SK-N-SH treated with all-trans-retinoic acid at 6 μM for 48 hours (cell line): Measurements from ENCODE around the gene BAG2.

Experiments
- PPARA ChIP-seq: fragments of 250-450 bp; sonication (Bioruptor Pico); IDR thresholded peaks from 2 replicates; pipeline ENCODE4 v1.5.0; 2020; ENCODE audit warnings: mild to moderate bottlenecking, borderline replicate concordance
- RARB ChIP-seq: fragments of 250-450 bp; sonication (Bioruptor Pico); IDR thresholded peaks from 2 replicates; pipeline ENCODE4 v1.8.0; 2021; ENCODE audit warnings: mild to moderate bottlenecking, moderate library complexity
- ZFP30 ChIP-seq: fragments of 450-650 bp; formaldehyde crosslinking; IDR thresholded peaks from 2 replicates; pipeline ENCODE4 v1.5.0; 2022; ENCODE audit warnings: mild to moderate bottlenecking, moderate library complexity
- ZNF8 ChIP-seq: fragments of 450-650 bp; formaldehyde crosslinking; IDR thresholded peaks from 2 replicates; pipeline ENCODE4 v1.5.0; 2020; ENCODE audit warnings: mild to moderate bottlenecking, moderate library complexity
- TF ChIP-seq, protein P1 (sequence below): fragments of 250-450 bp; sonication (Bioruptor Pico); IDR thresholded peaks from 2 replicates; pipeline ENCODE4 v1.5.1; 2021; ENCODE audit warnings: mild to moderate bottlenecking, moderate library complexity
- TF ChIP-seq, protein P2 (sequence below): fragments of 250-450 bp; sonication (Bioruptor Pico); IDR thresholded peaks from 2 replicates; pipeline ENCODE4 v1.5.0; 2020; ENCODE audit warnings: mild to moderate bottlenecking, moderate library complexity

GRCh38 chr6:57143690-57144089 is 28.4 kb upstream of the BAG2 start:
- TF ChIP-seq, protein P1, sequence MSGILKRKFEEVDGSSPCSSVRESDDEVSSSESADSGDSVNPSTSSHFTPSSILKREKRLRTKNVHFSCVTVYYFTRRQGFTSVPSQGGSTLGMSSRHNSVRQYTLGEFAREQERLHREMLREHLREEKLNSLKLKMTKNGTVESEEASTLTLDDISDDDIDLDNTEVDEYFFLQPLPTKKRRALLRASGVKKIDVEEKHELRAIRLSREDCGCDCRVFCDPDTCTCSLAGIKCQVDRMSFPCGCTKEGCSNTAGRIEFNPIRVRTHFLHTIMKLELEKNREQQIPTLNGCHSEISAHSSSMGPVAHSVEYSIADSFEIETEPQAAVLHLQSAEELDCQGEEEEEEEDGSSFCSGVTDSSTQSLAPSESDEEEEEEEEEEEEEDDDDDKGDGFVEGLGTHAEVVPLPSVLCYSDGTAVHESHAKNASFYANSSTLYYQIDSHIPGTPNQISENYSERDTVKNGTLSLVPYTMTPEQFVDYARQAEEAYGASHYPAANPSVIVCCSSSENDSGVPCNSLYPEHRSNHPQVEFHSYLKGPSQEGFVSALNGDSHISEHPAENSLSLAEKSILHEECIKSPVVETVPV (CRISPR knock-in tag): no peak
- TF ChIP-seq, protein P2, sequence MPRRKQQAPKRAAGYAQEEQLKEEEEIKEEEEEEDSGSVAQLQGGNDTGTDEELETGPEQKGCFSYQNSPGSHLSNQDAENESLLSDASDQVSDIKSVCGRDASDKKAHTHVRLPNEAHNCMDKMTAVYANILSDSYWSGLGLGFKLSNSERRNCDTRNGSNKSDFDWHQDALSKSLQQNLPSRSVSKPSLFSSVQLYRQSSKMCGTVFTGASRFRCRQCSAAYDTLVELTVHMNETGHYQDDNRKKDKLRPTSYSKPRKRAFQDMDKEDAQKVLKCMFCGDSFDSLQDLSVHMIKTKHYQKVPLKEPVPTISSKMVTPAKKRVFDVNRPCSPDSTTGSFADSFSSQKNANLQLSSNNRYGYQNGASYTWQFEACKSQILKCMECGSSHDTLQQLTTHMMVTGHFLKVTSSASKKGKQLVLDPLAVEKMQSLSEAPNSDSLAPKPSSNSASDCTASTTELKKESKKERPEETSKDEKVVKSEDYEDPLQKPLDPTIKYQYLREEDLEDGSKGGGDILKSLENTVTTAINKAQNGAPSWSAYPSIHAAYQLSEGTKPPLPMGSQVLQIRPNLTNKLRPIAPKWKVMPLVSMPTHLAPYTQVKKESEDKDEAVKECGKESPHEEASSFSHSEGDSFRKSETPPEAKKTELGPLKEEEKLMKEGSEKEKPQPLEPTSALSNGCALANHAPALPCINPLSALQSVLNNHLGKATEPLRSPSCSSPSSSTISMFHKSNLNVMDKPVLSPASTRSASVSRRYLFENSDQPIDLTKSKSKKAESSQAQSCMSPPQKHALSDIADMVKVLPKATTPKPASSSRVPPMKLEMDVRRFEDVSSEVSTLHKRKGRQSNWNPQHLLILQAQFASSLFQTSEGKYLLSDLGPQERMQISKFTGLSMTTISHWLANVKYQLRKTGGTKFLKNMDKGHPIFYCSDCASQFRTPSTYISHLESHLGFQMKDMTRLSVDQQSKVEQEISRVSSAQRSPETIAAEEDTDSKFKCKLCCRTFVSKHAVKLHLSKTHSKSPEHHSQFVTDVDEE (CRISPR knock-in tag): no peak
- TF ChIP-seq PPARA (no peak), ZFP30 (CRISPR knock-in tag) (no peak), RARB (CRISPR knock-in tag) (no peak), ZNF8 (CRISPR knock-in tag) (no peak)
